ENCODE measurements around the gene CLCF1.

CLCF1 gene

DNA sequence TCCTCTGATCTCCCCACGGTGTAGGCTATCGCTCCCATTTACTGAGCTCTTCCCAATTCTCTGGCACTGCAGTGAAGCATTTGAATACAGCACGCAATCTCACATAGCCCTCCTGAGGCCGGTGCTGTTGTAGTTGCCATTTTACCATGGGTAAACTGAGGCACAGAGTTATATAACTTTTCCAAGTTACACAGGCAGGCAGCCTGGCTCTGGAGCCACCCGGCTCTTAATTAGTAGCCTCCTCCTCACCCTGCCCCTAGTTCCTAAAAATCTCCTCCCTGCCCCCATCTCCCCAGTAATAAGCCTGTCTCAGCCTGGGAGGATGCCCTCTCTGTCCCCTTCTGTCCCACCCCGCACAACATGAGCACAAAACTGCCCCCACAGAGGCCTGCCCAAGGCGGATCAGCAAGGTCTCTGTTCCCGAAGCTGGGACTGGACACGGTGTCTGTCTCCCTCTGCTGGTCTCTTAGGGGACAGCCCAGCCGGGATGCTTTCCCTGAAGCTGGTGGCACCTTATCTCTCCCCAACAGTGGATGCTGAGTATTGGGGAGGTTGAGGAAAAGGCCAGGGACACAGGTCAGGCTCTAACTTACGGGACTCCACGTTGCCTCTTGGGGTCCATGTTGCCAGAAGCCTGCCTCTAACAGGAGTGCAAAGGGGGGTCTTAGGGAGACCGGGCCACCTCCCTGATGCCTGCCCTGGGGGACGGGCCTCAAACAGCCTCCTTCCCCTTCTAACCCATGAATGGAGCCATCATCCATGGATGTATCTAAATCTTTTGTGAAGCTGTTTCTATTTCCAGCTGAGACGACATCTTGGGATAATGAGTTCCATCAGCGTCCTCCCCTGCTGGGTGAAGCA lies 9.1 kb upstream of the CLCF1 start:
- TF ChIP-seq, protein P1, sequence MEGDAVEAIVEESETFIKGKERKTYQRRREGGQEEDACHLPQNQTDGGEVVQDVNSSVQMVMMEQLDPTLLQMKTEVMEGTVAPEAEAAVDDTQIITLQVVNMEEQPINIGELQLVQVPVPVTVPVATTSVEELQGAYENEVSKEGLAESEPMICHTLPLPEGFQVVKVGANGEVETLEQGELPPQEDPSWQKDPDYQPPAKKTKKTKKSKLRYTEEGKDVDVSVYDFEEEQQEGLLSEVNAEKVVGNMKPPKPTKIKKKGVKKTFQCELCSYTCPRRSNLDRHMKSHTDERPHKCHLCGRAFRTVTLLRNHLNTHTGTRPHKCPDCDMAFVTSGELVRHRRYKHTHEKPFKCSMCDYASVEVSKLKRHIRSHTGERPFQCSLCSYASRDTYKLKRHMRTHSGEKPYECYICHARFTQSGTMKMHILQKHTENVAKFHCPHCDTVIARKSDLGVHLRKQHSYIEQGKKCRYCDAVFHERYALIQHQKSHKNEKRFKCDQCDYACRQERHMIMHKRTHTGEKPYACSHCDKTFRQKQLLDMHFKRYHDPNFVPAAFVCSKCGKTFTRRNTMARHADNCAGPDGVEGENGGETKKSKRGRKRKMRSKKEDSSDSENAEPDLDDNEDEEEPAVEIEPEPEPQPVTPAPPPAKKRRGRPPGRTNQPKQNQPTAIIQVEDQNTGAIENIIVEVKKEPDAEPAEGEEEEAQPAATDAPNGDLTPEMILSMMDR (IDR thresholded peaks at IDR 0.05): peak; percentile 98
- Histone ChIP-seq H3K27ac (no peak overlapping the region), H3K4me3 (no peak overlapping the region)
- DNase-seq (ENCODE audit: low spot score): no peak

DNA sequence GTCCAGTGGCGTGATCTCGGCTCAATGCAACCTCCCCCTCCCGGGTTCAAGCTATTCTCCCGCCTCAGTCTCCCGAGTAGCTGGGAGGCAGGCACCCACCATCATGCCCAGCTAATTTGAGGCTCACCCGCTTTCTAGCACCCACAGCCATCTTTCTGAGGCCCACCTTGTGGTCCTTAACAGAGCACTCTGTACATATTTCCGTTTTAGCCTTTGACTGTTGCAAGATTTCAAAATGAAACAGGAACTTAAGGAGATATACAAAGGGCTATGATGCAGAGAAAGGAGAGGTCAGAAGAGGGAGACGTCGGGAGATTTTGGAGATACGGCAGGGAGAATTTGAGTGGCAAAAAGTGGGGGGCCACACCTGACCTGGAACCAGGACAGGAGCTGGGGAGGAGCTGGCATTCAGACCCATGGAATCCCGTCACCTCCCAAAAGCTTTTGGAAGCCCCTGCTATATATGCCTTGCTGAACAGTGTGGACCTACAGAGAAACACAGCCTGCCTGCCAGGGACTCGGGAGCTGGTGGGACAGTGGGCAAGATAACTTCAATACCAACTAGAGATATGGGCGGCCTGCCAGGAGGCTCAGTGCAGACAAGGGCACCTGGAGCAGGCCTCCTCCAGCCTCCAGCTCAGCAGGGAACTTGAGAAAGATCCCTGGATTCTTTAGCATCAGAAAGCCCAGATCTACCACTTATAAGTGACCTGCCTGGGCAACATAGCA lies 8.0 kb upstream of the CLCF1 start:
- TF ChIP-seq, protein P1 (IDR thresholded peaks at IDR 0.05): no peak
- H3K4me3 ChIP-seq: no peak overlapping the region
- peak overlapping the region in 1 of 2 donors; percentile 56 for H3K27ac ChIP-seq
- DNase-seq (ENCODE audit: low spot score): no peak

DNA sequence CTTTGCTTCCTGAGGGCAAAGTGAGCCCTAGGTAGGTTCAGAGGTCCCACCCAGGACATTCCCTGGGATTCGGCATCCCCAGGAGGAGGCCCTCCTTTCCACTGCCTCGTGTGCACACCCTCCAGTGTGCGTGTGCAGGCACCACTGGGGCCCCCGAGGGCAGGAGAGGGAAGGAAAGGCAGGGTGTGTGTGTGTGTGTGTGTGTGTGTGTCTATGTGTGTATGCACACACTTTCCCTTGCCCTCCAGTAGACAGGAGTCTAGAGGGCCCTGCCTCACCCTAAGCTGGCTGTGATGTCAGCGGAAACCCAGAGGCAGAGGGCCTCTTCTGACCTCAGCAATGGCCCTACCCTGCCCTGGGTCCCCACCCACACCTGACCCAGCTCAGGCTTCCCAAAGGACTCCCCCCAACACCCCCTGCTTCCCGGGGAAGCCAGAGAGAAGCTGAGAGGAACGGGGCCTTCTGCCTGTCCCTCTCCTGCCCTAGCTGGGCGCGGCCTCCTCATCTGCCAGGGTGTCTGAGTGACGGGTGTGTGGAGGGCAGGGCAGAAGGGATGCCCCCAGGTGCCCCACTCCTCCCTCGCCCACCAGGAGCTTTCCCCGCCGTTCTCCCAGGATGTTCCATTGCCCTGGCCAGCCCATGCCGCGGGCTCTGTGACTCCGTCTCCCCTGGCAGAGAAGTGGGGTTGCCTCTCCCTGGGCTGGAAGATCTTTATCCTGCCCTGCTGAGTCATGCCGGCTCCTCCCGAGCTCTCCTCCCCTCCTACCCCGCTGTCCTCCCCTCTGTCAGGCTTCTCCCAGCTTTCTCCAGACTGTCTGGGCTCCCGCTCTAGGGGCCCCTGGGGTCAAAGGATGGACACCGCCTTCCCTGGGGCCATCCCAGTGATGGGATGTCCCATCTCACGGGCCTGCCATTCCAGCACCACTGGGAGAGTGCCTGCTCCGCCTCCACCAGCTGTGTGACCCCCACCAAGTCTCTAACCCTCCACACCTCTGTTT lies 6.0 kb upstream of the CLCF1 start:
- TF ChIP-seq, protein P1 (IDR thresholded peaks at IDR 0.05): no peak
- Histone ChIP-seq H3K4me3 (no peak overlapping the region), H3K27ac (no peak overlapping the region)
- no peak for DNase-seq (ENCODE audit: low spot score)

DNA sequence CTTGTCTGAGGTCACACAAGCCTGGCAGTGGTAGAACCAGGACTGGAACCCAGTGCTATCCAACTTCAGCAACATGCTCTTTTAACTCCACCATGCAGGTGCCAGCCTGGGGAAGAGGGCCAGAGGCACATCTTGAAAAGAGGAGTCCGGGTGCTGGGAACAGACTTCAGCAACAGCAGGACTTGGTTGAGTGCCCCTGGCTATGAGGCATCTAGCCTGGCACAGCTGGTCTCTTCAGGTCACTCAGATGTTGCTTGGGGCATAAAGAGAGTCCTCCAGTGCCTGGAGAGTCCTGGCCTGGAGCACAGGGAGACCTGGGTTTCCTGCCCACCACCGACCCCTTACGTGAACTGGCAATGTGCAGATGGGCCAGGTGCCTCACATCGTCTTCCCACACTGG lies 5.1 kb upstream of the CLCF1 start:
- TF ChIP-seq, protein P1 (IDR thresholded peaks at IDR 0.05): no peak
- no peak overlapping the region for H3K4me3 ChIP-seq
- H3K27ac ChIP-seq: no peak overlapping the region
- no peak for DNase-seq (ENCODE audit: low spot score)

DNA sequence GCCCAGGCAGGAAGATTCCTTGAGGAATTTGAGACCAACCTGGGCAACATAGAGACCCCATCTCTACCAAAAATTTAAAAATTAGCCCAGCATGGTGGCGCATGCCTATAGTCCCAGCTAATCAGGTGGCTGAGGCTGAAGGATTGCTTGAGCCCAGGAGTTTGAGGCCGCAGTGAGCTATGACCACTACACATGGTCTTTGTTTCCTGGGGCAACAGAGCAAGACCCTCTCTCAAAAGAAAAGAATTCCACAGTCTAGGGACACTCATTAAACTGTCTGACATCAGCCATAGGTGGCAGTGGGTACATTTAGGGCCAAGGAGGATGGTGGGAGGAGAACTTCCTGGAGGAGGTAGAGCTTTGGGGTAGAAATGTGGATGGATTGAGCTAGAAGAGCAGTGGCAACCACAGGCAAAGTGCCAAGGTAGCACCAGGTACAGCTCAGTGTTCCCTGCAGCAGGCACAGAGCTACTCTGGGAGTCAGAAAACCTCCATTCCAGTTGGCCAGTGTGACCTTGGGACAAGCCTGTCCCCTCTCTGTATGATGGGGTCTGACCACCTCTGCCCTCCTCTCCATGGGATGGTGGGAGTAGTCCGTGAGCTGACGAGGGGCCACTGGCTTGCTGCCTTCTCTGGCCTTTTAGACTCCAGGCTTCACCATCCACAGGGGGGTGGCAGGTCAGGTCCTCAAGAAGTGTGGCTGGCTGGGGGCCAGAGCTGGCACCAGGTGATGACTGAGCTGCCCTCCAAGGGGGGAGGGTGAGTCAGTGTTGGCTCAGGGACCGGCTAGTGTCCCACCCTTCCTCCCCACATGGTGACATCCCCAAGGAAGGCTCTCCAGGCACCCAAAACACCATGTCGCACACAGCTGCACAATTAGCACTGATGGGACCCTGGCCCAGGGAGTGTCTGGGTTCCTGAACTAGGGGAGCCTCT lies 3.7 kb upstream of the CLCF1 start:
- no peak overlapping the region for H3K4me3 ChIP-seq
- no peak for DNase-seq (ENCODE audit: low spot score)
- no peak overlapping the region for H3K27ac ChIP-seq
- TF ChIP-seq, protein P1 (IDR thresholded peaks at IDR 0.05): no peak

Data from coronary artery (tissue), 2 donors.